H7 (cell line): ENCODE data around the gene KPNA2. TPM values are rescaled to one million over a fixed set of nuclear protein-coding genes. Genes with fewer than 3 reads are reported as not detected.
"Not testable (repeated sequence)": the region's sequence is repeated elsewhere in the genome, so short reads cannot be mapped to it uniquely, and the experiment has no call there.

Experiments used
- DNase-seq: peaks from one replicate; pipeline ENCODE4 v3.0.0; 2012
- H3K27me3 ChIP-seq: 2 replicates; pipeline ENCODE4 v1.6.0; 2011; ENCODE audit warnings: mild to moderate bottlenecking, low read length; ENCODE audit not compliant: control insufficient read depth, insufficient read depth
- H3K36me3 ChIP-seq: replicated peaks from 2 replicates; pipeline ENCODE4 v1.5.1; 2011; ENCODE audit warnings: low read length; ENCODE audit not compliant: control insufficient read depth, insufficient read depth
- H3K4me3 ChIP-seq: 2 replicates; pipeline ENCODE4 v1.5.1; 2011; ENCODE audit warnings: low read depth, mild to moderate bottlenecking, control low read depth, low read length, moderate library complexity; ENCODE audit not compliant: insufficient read depth
- total RNA-seq: library from RNA; depleted of rRNA; stranded (reverse); fragments of >200 nt; shearing (Covaris generic); gene quantifications from 2 replicates; pipeline ENCODE4 v1.2.3, GENCODE V29; 2014

KPNA2 gene
- total RNA-seq, 1 experiment from 2014 or later = 410 TPM

DNA sequence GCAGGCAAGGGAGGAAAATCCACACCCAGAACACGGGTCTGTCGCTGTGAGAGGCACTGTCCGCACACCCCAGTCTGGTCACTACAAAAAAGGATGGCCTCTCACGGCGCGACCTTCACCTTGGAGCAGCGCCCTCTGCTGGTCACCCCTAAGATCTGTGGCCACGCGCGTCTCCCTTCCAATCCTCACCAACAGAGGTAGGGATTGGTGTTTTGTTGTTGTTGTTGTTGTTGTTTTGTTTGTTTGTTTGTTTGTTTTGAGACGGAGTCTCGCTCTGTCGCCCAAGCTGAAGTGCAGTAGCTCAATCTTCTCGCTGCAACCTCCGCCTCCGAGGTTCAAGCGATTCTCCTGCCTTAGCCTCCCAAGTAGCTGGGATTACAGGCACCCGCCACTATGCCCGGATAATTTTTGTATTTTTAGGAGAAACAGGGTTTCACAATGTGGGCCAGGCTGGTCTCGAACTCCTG lies 24.3 kb upstream of the KPNA2 start:
- peak overlapping the region; percentile 10; the same call in 1 of the 2 replicates for H3K4me3 ChIP-seq
- peak; percentile 79 for DNase-seq
- H3K36me3 ChIP-seq = no peaks in the 10 kb centered on the region
- no peaks in the 10 kb centered on the region for H3K27me3 ChIP-seq

DNA sequence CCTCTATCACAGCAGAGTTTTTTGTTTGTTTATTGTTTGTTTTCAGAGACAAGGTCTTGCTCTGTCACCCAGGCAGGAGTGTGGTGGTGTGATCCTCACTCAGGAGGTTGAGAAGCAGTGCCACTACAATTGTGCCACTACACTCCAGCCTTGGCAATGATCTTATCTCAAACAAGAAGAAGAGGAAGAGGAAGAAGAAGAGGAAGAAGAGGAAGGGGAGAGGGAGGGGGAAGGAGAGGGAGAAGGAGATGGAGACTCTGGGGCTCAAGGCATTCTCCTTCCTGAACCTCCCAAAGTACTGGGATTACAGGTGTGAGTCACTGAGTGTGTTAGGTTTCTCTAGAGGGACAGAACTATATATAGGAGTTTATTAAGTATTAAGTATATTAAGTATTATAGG lies 22.1 kb upstream of the KPNA2 start:
- no peaks in the 10 kb centered on the region for H3K27me3 ChIP-seq
- no peak overlapping the region for H3K4me3 ChIP-seq
- DNase-seq = no peak
- no peaks in the 10 kb centered on the region for H3K36me3 ChIP-seq

DNA sequence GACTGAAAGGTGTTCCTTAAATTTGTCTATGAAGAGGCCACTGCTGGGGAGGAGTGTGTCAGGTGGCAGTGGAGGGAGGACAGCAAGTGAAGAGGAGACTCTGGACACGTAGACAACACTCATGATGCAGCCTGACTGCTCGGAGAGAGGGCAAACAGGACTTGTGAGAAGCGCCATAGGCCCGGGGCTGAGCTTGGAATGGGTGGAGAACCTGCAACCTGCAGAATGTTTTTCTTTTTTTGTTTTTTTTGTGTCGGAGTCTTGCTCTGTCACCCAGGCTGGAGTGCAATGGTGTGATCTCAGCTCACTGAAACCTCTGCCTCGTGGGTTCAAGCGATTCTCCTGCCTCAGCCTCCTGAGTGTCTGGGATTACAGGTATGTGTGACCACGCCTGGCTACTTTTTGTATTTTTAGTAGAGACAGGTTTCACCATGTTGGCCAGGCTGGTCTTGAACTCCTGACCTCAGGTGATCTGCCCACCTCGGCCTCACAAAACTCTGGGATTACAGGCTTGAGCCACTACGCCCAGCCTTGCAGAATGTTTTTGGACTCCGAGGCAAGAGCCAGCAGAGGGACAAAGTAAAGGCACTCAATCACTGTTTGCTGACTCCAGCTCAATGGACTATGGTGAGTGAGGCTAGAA lies 20.3 kb upstream of the KPNA2 start:
- DNase-seq = no peak
- Histone ChIP-seq H3K4me3 (no peak overlapping the region), H3K36me3 (no peaks in the 10 kb centered on the region), H3K27me3 (no peaks in the 10 kb centered on the region)

DNA sequence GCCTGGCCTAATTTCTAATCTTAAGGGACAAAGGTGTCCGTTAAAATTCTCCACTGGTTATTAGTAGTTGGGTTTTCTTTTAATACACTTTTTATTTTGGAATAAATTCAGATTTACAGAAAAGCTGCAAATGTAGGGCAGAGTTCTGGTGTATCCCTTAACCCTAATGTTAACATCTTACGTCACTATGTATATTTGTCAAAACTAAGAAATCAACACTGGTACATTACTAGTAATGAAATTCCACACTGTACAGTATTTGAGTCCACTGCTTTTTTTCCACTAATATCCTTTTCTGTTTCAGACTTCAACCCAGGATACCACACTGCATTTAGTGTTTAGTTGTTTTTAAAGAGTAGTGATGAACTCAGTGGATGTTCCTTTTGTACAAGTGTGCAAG lies 18.7 kb upstream of the KPNA2 start:
- Histone ChIP-seq H3K36me3 (no peaks in the 10 kb centered on the region), H3K27me3 (no peaks in the 10 kb centered on the region), H3K4me3 (no peak overlapping the region)
- no peak for DNase-seq

DNA sequence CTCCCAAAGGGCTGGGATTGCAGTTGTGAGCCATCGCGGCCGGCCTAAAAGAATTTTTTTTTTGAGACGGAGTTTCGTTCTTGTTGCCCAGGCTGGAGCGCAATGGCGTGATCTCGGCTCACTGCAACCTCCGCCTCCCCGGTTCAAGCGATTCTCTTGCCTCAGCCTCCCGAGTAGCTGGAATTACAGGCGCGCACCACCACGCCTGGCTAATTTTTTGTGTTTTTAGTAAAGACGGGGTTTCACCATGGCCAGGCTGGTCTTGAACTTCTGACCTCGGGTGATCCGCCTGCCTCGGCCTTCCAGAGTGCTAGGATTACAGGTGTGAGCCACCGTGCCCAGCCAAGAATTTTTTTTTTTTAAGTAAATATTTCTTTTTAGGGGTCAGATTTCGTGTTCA lies 17.0 kb upstream of the KPNA2 start:
- DNase-seq, H3K27me3 ChIP-seq, H3K4me3 ChIP-seq, H3K36me3 ChIP-seq: not testable (repeated sequence)

DNA sequence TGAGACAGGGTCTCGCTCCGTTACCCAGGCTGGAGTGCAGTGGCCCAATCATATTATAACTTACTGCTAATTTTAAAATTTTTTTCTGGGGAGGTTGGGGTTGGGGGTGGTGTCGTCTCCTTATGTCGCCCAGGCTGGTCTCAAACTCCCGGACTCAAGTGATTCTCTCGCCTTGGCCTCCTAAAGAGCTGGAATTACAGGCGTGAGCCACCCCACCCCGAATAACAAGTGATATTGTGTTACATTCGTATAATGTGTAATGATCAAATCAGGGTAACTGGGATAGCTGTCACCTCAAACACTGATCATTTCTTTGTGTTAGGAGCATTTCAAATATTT lies 16.2 kb upstream of the KPNA2 start:
- DNase-seq = no peak
- H3K36me3 ChIP-seq = no peaks in the 10 kb centered on the region
- no peak overlapping the region for H3K4me3 ChIP-seq
- H3K27me3 ChIP-seq = no peaks in the 10 kb centered on the region

DNA sequence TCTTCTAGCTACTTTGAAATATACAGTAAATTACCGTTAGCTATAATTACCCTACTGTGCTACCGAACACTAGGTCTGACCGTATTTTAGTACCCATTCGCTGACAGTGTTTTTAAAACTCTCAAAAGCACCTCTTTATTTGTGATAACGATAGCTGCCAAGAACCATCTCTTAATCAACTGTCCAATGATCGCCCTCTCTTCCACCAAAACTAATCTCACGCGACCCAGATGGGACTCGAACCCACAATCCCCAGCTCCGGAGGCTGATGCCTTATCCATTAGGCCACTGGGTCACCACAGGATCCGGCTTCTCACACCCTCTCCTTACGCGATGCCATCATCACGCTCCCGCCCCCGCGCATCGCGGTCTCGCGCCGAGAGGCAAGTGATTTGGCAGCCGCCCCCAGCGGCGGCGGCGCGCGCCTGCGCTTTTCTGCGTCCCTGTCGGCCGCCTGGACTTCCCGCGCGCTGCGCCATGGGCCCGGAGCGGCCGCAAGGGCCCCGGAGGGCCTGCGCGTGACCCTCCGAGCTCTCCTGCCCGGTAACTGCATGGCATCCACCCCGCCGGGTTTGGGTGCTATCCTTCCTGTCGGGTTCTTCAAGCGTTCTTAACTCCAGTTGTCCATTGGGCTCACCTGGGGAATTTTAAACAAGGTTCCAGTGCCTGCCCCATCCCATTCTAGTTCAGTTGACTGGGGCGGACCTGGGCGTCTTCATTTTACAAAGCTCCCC lies 15.7 kb upstream of the KPNA2 start:
- H3K4me3 ChIP-seq = peak overlapping the region; percentile 64
- no peaks in the 10 kb centered on the region for H3K36me3 ChIP-seq
- DNase-seq = peak; percentile 97
- no peaks in the 10 kb centered on the region for H3K27me3 ChIP-seq

DNA sequence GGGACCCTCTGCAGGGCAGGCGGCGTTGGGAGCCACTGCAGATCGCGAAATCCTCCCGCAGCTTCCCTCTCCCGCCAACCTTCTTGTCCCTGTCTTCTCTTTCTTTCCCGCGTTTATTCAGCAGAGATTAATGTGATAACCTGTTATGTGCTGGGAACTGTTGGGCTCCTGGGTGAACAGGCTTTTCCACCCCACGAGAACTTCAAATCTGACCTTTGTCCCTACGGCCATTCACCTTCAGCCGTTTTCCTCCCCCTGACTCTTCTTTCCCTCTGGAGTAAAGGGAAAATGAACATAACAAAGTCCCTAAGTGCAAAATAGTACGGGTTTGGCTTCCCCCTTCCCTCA lies 15.2 kb upstream of the KPNA2 start:
- H3K4me3 ChIP-seq = peak overlapping the region; percentile 64
- no peaks in the 10 kb centered on the region for H3K36me3 ChIP-seq
- H3K27me3 ChIP-seq = no peaks in the 10 kb centered on the region
- no peak for DNase-seq

DNA sequence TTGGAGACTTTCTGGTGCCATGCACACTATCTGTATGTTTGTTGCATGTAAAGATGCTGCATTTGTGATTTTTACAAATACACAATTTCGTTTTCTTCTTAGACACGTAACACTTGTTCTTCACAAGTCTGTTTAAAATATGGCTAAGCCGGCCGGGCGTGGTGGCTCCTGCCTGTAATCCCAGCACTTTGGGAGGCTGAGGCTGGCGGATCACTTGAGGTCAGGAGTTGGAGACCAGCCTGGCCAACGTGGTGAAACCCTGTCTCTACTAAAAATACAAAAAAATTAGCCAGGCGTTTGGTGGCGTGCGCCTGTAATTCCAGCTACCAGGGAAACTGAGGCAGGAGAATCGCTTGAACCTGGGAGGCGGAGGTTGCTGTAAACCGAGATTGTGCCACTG lies 14.7 kb upstream of the KPNA2 start:
- H3K4me3 ChIP-seq = peak overlapping the region; percentile 64
- not testable (repeated sequence) for DNase-seq, H3K27me3 ChIP-seq

DNA sequence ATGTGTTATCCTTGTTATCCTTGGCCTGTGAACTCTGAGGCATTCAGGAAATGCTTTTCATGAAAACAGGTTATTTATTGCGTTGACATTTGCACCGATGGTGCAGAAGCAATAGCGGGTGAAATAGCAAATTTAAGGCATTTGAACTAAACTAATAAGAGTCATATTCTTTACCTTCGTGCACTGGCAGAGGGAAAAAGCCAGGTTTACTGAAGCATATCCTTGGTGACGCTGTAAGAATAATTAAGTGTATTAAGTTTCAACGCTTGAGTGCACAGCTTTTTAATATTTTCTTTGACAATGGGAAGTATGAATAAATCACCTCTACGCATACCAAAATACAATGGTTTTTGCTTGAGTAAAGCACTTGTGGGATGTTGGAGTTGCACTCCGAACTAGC lies 13.6 kb upstream of the KPNA2 start:
- Histone ChIP-seq H3K4me3 (no peak overlapping the region), H3K27me3 (no peaks in the 10 kb centered on the region), H3K36me3 (no peaks in the 10 kb centered on the region)
- DNase-seq = no peak

More for the DNA sequence above, 14.7 kb upstream of the KPNA2 start:
- not testable (repeated sequence) for H3K36me3 ChIP-seq

DNA sequence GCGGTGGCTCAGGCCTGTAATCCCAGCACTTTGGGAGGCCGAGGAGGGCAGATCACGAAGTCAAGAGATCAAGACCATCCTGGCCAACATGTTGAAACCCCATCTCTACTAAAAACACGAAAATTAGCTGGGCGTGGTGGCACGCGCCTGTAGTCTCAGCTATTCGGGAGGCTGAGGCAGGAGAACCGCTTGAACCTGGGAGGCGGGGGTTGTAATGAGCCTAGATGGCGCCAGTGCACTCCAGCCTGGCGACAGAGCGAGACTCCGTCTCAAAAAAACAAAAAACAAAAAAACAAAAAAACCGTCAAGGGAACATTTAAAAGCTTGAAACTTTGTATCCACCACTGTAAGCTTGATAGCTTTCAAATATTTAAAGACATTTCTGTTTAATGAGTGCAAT lies 13.0 kb upstream of the KPNA2 start:
- not testable (repeated sequence) for H3K36me3 ChIP-seq, DNase-seq, H3K4me3 ChIP-seq, H3K27me3 ChIP-seq

DNA sequence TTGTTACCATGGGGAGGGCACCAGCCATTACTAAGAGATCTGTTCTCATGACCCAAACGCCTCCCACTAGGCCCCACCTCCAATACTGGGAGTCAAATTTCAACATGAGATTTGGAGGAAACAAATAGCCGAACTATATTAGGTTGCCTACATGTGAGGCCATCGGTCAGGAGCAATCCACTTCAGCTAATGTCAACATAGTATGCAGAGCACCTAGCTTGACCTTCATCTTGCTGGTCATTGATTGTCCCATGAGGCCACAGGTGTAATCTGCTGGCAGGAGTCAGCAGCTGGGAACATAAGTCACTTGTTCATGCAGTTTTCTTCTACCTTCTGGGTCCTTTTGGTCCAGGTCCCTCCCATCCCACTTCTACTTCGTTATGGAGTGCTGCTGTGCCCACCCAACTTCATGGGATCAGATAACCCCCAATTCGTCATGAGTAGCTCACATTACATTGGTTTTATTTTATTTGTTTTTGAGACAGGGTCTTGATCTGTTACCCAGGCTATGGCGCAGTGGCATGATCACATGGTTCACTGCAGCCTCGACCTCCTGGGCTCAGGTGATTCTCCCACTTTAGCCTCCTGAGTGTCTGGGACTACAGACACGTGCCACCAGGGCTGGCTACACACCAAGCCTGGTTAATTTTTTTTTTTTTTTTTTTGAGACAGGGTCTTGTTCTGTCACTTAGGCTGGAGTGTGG lies 5.9 kb upstream of the KPNA2 start:
- no peak for DNase-seq
- Histone ChIP-seq H3K4me3 (no peak overlapping the region), H3K27me3 (no peaks in the 10 kb centered on the region), H3K36me3 (no peaks in the 10 kb centered on the region)

DNA sequence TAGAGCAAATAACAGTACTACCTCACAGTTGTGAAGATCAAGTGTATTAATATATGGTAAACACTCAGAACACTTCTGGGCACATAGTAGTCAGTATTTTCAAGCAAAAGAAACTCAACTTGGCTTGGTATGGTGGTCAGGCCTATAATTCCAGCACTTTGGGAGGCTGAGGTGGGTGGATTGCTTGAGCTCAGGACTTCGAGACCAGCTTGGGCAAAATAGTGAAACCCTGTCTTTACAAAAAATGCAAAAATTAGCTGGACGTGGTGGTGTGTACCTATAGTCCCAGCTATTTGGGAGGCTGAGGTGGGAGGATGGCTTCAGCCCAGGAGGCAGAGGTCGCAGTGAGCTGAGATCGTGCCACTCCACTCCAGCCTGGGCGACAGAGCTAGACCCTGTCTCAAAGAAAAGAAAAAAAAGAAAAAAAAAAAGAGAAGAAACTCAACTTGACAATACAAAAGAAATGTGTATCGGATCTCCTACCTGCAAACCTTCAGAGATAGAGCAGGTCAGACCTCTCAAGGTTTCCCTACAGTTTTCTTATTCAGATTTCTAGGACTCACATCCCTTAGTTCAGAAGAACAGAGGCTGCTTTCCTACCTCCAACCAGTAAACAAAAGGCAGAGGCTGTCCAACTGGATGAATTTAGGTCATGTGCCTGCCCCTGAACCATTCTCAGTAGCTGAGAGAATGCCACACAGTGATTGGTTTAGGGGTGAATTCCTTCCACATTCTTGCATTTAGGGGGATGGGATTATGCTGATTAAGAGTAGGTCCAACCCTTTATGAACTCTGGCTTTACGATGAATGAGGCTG lies 1.7 kb upstream of the KPNA2 start:
- peak; percentile 87 for DNase-seq
- peaks cover 10% of the 10 kb centered on the region for H3K36me3 ChIP-seq
- no peak overlapping the region for H3K4me3 ChIP-seq
- H3K27me3 ChIP-seq = no peaks in the 10 kb centered on the region

DNA sequence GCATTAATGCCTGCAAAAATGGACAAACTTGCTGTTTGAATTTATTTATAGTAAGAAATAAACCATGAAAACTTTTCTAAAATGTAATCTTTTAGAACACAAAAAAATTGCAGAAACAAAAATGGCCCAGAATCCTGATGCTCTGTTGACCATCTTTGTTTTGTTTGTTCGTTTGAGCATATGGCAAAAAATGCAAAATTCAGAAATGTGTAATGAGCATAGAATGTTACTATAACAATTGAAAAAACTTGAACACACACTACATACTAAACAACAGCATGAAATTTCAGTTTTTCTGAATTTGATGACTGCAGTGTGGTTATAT lies 1.1 kb upstream of the KPNA2 start:
- H3K4me3 ChIP-seq = no peak overlapping the region

DNA sequence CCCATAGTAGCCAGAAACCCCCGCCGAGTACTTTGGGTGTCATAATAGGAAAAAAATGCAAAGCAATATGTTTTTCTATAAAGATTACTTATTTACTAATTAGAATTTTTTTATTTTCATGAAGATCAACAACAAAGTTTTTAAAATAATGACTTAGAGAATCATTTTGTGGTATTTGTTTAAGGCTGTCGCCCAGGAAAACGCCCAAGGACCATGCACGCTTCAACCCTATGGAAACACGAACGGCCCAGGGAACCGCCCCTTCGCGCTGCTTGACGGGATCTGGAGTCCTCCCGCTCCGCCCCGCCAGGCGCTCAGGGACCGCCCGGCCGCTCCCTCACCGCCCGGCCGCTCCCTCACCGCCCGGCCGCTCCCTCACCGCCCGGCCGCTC lies 408 bp upstream of the KPNA2 start:
- no peak for DNase-seq
- H3K36me3 ChIP-seq = peaks cover 17% of the 10 kb centered on the region
- H3K4me3 ChIP-seq = no peak overlapping the region
- no peaks in the 10 kb centered on the region for H3K27me3 ChIP-seq

More for the DNA sequence above, 1.1 kb upstream of the KPNA2 start:
- DNase-seq = no peak
- H3K36me3 ChIP-seq = peaks cover 14% of the 10 kb centered on the region
- no peaks in the 10 kb centered on the region for H3K27me3 ChIP-seq
